Measurements from ENCODE around the gene SLC31A1. TPM values are rescaled to one million over a fixed set of nuclear protein-coding genes. Genes with fewer than 3 reads are reported as not detected.

SLC31A1 gene
- total RNA-seq, 1 experiment from 2014 or later = 34.4 TPM

DNA sequence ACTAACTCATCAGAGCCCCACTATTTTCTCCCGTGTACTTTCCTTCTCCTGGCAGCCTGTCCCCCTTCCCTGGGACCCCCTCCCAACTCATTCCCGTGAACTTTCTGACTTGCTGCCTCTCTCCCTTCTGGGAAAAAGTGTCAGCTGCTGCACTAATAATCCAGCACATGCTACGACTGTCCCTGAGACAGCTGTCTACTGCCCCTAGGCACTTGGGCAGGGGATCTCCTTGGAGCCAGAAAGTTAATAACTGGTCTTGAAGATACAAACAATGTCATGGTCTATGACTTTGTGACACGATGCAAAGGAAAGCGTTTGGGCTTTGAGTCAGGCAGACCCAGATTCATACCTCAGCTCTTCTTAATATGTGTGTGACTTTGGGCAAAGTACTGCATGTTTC is 91.9 kb downstream of the SLC31A1 start:
- Histone ChIP-seq H3K27ac (ENCODE audit: insufficient read length, low read depth, low read length) (no peak overlapping the region), H3K79me2 (ENCODE audit: insufficient read depth, low read length) (no peaks in the 10 kb centered on the region), H2AFZ (ENCODE audit: low read length) (no peak overlapping the region), H3T11ph (ENCODE audit: low read length) (no peak overlapping the region), H3K9ac (ENCODE audit: extremely low read depth, insufficient read length, low read length) (no peak overlapping the region), H3K14ac (ENCODE audit: insufficient read depth, low read length) (no peak overlapping the region), H2BK20ac (ENCODE audit: low read depth, low read length, poor library complexity, severe bottlenecking) (no peak overlapping the region), H3K18ac (ENCODE audit: insufficient read length, low read depth, low read length) (no peak overlapping the region), H3K4me1 (ENCODE audit: insufficient read depth, low read length) (no peaks in the 10 kb centered on the region), H3K79me1 (ENCODE audit: insufficient read depth, low read depth, low read length, poor library complexity, severe bottlenecking) (no peaks in the 10 kb centered on the region), H2BK120ac (ENCODE audit: low read depth, low read length, poor library complexity, severe bottlenecking) (no peak overlapping the region), H3K9me3 (ENCODE audit: control insufficient read depth, low read depth, low read length) (no peaks in the 10 kb centered on the region), H3K4ac (ENCODE audit: low read depth, low read length) (no peak overlapping the region), H3K23ac (ENCODE audit: insufficient read length, low read depth, low read length) (no peak overlapping the region), H4K5ac (ENCODE audit: insufficient read length, low read depth, low read length) (no peak overlapping the region), H3K23me2 (ENCODE audit: insufficient read length, low read depth, low read length, poor library complexity, severe bottlenecking) (no peaks in the 10 kb centered on the region), H2BK12ac (ENCODE audit: insufficient read length, low read depth, low read length) (no peak overlapping the region), H4K91ac (ENCODE audit: insufficient read length, low read depth, low read length) (no peak overlapping the region), H2BK5ac (ENCODE audit: insufficient read length, low read length) (no peak overlapping the region), H3K4me2 (ENCODE audit: insufficient read depth, insufficient read length, low read length) (no peak overlapping the region), H2AK5ac (ENCODE audit: insufficient read length, low read length) (no peak overlapping the region), H4K20me1 (ENCODE audit: control insufficient read depth, insufficient read depth, insufficient read length) (no peaks in the 10 kb centered on the region), H3K27me3 (ENCODE audit: insufficient read depth, low read length) (no peaks in the 10 kb centered on the region), H3K56ac (ENCODE audit: insufficient read length, low read depth, low read length) (no peak overlapping the region), H2BK15ac (ENCODE audit: low read depth, low read length) (no peak overlapping the region), H4K8ac (replicated peaks; ENCODE audit: insufficient read length, low read depth, low read length) (no peak overlapping the region)
- Mint-ChIP-seq H3K27ac (no peak overlapping the region), H3K9me3 (no peaks in the 10 kb centered on the region), H3K36me3 (ENCODE audit: insufficient read depth in 1 of 3, low read depth in 3 of 3) (no peaks in the 10 kb centered on the region), H3K27me3 (ENCODE audit: low read depth) (no peaks in the 10 kb centered on the region; the same call in 1 of the 2 replicates), H3K4me1 (no peaks in the 10 kb centered on the region; a peak in 1 of 4 replicates), H3K4me3 (no peak overlapping the region)
- no peak for DNase-seq
- TF ChIP-seq, protein P1, sequence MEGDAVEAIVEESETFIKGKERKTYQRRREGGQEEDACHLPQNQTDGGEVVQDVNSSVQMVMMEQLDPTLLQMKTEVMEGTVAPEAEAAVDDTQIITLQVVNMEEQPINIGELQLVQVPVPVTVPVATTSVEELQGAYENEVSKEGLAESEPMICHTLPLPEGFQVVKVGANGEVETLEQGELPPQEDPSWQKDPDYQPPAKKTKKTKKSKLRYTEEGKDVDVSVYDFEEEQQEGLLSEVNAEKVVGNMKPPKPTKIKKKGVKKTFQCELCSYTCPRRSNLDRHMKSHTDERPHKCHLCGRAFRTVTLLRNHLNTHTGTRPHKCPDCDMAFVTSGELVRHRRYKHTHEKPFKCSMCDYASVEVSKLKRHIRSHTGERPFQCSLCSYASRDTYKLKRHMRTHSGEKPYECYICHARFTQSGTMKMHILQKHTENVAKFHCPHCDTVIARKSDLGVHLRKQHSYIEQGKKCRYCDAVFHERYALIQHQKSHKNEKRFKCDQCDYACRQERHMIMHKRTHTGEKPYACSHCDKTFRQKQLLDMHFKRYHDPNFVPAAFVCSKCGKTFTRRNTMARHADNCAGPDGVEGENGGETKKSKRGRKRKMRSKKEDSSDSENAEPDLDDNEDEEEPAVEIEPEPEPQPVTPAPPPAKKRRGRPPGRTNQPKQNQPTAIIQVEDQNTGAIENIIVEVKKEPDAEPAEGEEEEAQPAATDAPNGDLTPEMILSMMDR (conservative IDR thresholded peaks at IDR 0.05) = no peak
- WGBS (ENCODE audit: extremely low coverage, insufficient read length, low lambda C conversion rate) = no CpG with 5 or more reads among the region's 5 CpGs

Other genes starting within 250 kb of the SLC31A1 start
- 10.7 and 13.2 TPM in 2 replicates for gene ZNF883, start 209.4 kb upstream of the SLC31A1 start, total RNA-seq (2021)
- gene ZFP37, start 164.8 kb upstream of the SLC31A1 start, total RNA-seq (2021) = 4.8 and 5.1 TPM in 2 replicates
- gene SLC31A2, start 70.5 kb upstream of the SLC31A1 start, total RNA-seq (2021) = 1.0 and 1.3 TPM in 2 replicates
- gene FKBP15, start 267 bp upstream of the SLC31A1 start, total RNA-seq (2021) = 18.5 and 19.3 TPM in 2 replicates
- 37.8 and 38.6 TPM in 2 replicates for gene CDC26, start 54.0 kb downstream of the SLC31A1 start, total RNA-seq (2021)
- gene PRPF4, start 54.1 kb downstream of the SLC31A1 start, total RNA-seq (2021) = 48.5 and 49.8 TPM in 2 replicates
- gene RNF183, start 81.8 kb downstream of the SLC31A1 start, total RNA-seq (2021) = 0.33 TPM in 1 of 2 replicates, not detected in the other
- gene WDR31, start 118.7 kb downstream of the SLC31A1 start, total RNA-seq (2021) = 0.59 and 0.72 TPM in 2 replicates
- 4.5 and 5.1 TPM in 2 replicates for gene BSPRY, start 128.0 kb downstream of the SLC31A1 start, total RNA-seq (2021)
- gene HDHD3, start 155.4 kb downstream of the SLC31A1 start, total RNA-seq (2021) = 10.8 and 10.9 TPM in 2 replicates
- gene ALAD, start 179.7 kb downstream of the SLC31A1 start, total RNA-seq (2021) = 11.5 and 13.2 TPM in 2 replicates
- gene POLE3, start 189.1 kb downstream of the SLC31A1 start, total RNA-seq (2021) = 82.4 and 85.9 TPM in 2 replicates
- 0.24 and 0.57 TPM in 2 replicates for gene C9orf43, start 189.2 kb downstream of the SLC31A1 start, total RNA-seq (2021)
- gene RGS3, start 242.2 kb downstream of the SLC31A1 start, total RNA-seq (2021) = 12.1 and 13.9 TPM in 2 replicates

Data from H9 (cell line).